NK-92 (cell line): ENCODE measurements around the gene XXYLT1.

Experiments
- DNase-seq: peaks from one replicate; lab custom pipeline; 2025; ENCODE audit not compliant: unreplicated experiment; lab: John Stamatoyannopoulos, UW

The XXYLT1 gene

DNA sequence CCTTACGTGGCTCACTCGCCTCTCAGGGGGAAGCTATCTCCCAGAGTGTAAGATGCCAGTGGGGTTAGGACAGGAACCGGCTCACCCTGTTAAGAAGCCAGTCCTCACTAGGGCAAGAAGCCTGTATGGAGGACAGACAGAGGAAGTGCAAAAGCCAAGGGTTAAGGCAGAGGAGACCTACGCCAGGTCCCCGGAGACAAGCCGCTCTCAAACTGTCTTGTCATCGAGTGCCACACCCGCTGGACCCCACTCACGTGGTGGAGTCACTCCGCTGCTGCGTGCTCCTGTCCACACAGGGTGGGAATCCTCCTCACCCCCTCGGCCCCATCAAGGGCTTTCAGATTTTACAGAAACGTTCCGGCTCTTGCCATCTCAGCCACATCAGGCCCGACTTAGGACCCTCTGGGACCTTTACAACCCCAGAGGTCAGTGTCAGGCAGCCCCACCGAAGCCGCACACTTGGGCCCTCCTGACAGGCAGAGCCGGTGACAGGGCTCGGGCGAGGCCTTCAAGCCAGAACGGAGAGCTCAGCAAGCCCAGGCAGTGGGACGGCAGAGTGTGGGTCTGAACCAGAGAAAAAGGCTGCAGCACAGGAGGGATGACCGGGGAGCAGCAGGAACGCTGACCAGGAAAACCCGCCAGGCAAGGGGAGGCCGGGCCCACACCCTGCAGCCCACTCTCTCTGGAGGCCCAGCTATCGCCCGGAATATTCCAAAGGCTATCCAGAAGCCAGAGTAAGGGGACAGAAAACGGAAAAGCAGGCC, 61.7 kb downstream of the XXYLT1 start:
- no peak for DNase-seq

GRCh38 chr3:195208631-195209030, 62.3 kb downstream of the XXYLT1 start:
- DNase-seq, result no peak

GRCh38 chr3:195208183-195208582, 62.8 kb downstream of the XXYLT1 start:
- no peak for DNase-seq

DNA sequence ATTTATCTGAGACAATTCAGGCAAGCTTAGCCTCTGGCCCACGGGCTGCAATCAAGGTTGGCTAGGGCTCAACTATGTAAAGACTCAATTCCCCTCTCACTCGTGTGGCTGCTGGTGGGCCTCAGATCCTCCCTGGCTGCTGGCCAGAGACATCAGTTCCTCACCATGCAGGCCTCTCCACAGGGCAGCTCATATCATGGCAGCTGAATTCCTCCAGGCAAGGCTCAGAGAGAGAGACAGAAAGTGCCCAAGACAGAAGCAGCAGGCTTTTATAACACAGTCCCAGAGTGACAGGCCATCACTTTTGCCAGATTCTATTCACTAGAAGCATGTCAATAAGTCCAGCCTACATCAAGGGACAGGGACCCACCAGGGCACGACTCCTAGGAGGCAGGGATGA, 63.2 kb downstream of the XXYLT1 start:
- no peak for DNase-seq

GRCh38 chr3:195207056-195207455, 63.9 kb downstream of the XXYLT1 start:
- DNase-seq, result no peak

DNA sequence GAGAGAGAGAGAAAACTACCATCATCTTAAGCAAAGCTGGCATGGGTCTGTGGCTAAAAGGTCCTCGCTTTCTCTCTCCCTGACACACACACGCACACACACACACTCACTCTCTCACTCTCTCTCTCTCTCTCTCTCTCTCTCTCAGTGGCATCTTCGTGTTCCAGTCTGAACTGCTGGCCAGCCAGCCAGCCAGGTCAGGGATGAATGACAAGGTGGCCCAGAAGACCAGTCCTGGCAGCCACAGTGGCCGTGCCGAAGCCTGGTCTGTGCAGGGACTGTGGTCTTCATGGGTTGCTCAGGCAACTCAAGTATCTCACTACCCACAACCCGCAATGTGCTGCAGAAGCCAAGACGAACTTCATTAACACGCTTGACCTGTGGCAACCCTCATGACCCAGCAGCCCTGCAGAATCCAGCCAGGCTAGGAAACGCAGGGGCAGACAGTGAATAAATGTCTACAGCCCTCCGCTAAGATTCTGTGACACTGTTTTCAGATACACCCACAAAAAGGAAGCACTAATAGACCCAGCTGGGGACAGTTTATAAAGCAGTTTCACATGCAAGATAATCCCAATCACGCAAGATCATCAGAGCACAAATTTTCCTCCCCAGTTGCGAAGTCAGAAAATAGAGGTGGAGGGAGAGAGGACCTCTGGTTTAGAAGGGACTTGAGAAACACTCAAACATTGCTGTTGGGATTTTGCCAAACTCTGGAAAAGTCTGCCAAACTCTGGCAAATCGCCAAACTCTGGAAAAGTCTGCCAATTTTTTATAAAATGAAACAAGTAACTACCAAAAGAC, 66.4 kb downstream of the XXYLT1 start:
- no peak for DNase-seq

GRCh38 chr3:195203606-195204005, 67.4 kb downstream of the XXYLT1 start:
- no peak for DNase-seq

DNA sequence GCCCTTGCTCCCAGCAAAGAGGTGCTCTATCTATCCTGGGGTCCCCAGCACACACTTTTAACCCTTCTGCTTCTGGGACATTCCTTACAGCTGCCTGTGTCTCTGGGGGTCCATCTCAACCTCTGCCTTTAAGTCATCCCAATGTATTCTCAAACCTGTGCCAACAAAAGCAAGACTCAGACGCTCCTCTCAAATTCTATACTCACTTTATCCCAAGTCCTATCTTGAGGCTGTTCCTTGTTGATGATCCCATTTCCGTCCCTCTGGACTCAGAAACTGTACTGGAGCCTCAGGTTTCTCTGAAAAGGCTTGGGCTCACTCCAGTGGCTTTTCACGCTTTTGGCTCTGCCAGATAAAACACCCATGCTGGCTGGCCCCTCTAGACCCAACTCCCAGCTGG, 69.7 kb downstream of the XXYLT1 start:
- no peak for DNase-seq

GRCh38 chr3:195200010-195200822, 70.7 kb downstream of the XXYLT1 start:
- DNase-seq, result no peak

DNA sequence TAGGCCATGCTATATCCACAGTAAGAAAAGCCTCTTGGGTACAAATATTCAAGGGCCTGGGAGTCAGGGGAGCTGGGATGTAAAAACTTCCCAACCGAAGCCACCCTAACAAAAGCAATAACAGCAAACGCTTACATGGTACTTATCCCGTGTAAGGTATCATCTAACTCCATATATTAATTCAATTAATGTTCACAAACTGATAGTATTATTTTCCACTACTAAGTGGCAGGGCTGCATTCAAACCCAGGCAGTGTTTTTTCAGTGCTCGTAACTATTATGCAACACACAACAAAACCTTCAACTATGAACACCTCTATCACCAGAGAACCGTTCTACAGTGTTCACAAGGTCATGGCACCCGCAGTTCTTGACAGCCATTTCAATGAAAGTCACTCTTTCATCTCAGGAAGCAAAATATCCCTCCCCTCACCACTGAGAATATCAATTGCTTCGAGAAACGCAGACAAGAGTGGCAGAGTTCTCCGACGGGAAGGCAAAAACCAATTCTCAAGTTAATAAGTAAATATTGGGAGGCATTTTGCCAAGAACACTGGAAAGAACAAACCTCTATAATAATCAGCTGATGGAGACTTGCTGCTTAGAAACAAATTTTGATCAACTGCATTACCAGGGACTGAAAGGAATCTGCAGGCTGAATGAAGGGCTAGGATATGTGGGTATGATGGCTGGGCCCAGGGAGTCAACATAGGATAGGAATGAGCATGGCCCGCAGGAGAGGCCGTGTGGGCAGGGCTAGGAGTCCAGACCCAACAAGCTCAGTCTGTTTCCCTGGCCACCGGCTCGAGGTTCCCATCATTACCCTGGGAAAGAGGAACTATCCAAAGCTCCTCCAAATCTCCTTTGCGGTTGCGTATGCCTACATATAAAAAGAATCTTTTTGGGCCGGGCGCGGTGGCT, 72.3 kb downstream of the XXYLT1 start:
- no peak for DNase-seq

DNA sequence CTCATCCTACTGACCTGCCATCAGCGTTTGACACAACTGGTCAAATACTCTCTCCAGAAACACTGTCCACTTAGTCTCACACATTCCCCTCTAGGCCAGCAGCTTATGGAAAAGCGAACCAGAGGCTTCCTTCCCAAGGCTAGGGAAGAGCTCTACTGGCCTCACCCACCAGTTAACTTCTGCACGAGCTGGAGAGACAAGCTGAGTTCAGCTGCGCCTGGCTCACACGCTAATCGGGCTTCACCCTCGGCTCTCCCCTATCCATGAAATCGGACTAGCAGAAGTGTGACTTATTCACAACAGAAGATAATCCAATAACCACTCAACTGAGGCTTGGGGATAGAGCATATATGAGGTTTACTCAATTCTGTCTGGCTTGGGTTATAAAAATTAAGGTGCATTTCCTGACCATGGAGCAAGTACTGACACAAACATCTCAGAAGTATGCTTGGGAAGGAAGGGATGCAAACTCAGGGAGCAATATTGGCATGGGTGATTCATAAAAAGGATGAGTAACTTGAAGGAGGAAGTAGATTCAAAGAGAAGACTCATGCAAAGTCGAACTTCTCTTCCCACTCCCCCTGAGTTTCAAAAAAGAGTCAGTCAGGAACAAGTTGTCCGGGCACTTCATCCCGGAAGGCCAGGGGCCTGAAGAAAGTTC, 73.1 kb downstream of the XXYLT1 start:
- DNase-seq, result no peak

DNA sequence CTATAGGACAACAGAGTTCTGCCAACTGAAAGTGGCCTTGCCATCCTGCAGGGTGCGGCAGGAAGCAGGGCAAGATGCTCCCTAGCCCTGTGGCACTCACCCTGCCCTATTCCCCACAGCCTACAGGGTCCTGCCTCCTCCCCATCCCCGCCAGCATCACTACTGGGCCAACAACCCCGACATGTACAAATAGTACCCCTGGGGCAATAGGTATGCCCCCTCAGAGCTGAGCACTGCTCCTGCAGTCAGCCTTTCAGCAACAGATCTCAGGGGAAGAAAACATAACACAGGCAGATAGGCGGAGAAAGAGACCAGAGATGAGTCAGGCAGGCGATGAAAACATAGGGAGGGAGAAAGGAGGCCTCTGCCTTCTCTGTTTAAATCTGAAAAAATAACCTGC, 74.7 kb downstream of the XXYLT1 start:
- no peak for DNase-seq

DNA sequence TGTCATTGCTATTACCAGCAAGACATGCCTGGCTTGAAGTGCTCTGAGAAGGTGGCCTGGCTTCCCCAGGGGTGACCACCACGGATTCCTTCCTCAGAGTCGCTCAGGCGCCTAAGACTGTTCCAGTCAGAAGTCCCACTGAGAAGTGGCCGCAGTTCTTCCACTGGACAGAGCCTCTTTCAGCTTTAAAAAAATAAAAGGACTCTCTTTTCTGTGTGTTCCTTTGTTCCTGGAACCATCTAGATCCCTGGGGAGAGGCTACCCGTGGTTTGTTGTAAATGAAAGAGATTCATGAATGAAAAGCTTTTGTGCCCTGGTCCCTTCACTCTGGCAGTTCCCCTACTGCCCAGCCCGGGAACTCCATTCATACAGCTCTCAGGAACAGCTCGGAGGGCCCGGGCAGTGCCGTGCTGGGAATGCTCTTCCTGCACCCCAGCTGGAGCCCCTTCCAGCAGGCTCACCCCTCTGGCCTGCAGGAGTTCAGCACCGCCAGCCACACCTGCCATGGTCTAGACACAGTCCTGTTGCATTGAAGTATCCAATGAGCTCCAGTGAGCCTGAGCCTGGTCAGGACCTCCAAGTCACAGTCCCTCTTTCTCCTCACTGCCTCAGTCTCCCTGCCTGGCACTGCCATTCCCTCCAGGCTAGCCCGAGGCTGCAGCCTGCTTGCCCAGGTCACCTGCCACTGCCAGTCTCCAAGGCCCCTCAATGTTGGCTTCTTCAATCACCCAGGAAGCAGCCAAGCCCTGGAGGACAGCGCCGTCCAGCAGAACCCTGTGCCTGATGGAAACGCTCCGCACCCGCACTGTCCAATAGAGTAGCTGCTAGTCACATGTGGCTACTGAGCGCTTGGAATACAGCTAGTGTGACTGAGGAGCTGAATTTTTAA, 75.4 kb downstream of the XXYLT1 start:
- no peak for DNase-seq

GRCh38 chr3:195194559-195195206, 76.3 kb downstream of the XXYLT1 start:
- no peak for DNase-seq

GRCh38 chr3:195191580-195191979, 79.4 kb downstream of the XXYLT1 start:
- no peak for DNase-seq

- no peak for DNase-seq
Measured at GRCh38 chr3:195189821-195190220, 81.1 kb downstream of the XXYLT1 start.

DNA sequence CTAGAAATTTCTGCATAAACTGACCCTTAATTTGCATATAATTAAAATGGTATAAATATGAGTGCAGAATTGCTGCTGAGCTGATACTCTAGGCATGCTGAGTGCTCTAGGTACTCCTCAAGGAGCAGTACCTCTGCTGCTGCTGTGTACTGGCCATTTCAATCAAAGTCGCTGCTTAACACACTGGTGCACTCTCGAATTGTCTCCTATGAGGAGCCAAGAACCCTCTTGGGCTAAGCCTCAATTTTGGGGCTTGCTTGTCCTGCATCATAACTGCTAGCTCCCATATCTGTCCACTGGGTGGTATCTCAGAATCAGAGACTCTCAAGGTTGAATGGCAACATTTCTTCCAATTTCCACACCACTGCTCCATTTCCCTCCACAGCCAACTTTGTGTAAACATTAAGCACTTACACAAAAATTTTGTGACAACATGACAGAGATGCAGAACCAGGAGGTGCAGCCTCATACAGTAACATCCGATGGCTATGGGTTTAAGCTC, 82.5 kb downstream of the XXYLT1 start:
- DNase-seq, result no peak
